HG03280 (cell line): ENCODE data around the gene BLOC1S5.
A peak's percentile ranks its signal among the peaks of the same experiment; 100 is the strongest.

Experiments used
- ATAC-seq: cut with Tn5 transposase; IDR thresholded peaks from one replicate; pipeline ENCODE4 v1.9.1; 2021; ENCODE audit warnings: mild to moderate bottlenecking, moderate library complexity; ENCODE audit not compliant: unreplicated experiment

BLOC1S5 gene

GRCh38 chr6:8082572-8082953, 18.4 kb upstream of the BLOC1S5 start:
- ATAC-seq = no peak

GRCh38 chr6:8080362-8081151, 16.4 kb upstream of the BLOC1S5 start:
- ATAC-seq = no peak

DNA sequence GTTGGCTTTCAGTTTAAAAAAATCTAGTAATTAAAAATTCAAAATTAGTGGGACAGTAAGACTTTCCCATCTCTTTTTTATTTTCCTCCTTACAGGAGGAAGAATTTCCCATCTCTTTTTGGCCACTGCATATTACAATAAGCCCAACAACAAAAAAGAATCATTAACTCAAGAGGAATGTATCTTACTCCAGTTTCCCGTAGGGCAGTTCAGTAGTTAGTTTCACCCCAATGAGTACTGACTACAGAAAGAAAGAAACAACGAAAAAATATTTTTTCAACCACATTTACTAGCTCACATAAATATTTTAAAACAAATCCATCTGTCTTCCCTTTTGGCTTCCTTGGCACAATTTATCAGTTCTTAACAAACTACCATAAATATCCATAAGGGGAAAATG, 14.9 kb upstream of the BLOC1S5 start:
- no peak for ATAC-seq

DNA sequence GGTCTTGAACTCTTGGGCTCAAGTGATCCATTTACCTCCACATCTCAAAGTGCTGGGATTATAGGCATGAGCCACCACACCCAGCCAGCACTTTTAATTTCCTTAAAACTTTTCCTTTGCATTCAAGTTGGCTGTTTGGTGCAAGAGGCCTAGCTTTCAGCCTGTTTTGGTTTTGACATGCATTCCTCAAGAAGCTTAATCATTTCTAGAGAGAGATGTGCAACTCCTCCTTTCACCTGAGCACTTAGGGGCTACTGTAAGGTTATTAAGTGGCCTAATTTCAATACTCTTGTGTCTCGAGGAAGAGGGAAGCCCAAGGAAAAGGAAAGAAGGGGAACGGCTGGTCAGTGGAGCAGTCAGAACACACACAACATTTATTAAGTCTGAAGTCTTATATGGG, 13.8 kb upstream of the BLOC1S5 start:
- no peak for ATAC-seq

DNA sequence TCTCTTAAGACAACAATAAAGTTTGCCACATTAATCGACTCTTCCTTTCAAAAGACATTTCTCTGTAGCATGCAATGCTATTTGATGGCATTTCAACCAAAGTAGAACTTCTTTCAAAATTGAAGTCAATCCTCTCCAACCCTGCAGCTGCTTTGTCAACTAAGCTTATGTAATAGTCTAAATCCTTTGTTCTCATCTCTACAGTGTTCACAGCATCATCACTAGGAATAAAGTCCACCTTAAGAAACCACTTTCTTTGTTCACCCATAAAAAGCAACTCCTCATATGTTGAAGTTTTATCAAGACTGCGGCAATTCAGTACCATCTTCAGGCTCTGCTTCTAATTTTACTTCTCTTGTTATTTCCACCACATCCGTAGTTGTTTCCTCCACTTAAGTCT, 11.5 kb upstream of the BLOC1S5 start:
- ATAC-seq = no peak

DNA sequence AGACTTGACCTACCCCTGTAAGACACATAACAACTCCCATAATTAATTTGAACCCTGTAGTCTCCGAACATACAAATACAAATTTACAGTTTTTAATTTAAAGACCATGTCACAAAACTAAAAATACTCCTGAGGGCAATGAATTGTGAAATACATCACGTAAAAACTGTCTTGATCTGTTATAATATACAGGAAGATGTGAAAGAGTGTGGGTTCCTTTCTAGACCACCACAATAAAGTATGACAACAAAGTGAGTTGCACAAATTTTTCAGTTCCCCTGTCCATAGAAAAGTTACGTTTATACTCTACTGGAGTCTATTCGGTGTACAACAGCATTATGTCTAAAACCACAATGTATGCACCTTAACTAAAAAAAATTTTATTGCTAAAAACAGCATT, 11.0 kb upstream of the BLOC1S5 start:
- ATAC-seq = no peak

GRCh38 chr6:8074213-8074612, 10.0 kb upstream of the BLOC1S5 start:
- no peak for ATAC-seq

DNA sequence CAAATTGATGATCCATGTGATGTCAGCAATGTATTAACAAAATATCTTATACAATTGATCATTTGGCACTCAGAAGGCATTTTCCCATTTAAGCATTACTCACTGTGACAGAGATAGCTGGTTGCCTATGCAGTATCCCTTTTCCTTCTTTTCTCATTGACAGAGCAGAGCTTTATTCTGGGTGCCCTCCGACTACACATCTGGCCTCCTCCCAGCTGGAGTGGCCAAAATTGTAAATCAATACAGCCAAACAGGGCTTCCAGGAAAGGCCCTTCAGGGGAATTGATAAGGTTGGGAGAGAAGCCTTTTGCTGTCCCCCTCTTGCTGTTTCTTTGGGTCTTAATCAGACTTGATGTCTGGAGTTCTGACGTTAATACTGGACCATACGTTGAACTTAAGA, 9.6 kb upstream of the BLOC1S5 start:
- ATAC-seq = no peak

GRCh38 chr6:8070718-8071117, 6.5 kb upstream of the BLOC1S5 start:
- no peak for ATAC-seq

GRCh38 chr6:8069631-8070284, 5.6 kb upstream of the BLOC1S5 start:
- ATAC-seq = no peak

DNA sequence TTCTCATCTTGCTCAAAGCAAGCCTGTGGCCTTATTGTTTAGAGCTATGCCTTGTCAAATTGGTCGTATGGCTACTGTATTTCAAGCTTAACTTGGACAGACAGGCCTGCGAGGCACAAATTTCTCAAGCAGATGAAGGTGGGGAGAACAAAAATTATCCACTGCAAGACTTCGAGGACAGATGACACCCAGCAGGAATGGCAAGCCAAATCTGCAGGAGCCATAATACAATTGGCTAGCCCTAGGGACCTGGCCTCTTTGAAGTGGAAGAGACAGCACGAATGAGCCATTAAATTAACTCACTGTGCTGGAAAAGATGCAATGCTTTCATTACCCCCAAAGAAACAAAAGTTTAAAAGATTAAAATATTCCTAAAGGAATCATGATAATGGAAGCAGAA, 5.0 kb upstream of the BLOC1S5 start:
- ATAC-seq = no peak

- no peak for ATAC-seq
These were observed 1.9 kb upstream of the BLOC1S5 start for GRCh38 chr6:8066108-8066507.

- peak; percentile 48 for ATAC-seq
These were observed 1.3 kb upstream of the BLOC1S5 start for GRCh38 chr6:8065519-8065911.

DNA sequence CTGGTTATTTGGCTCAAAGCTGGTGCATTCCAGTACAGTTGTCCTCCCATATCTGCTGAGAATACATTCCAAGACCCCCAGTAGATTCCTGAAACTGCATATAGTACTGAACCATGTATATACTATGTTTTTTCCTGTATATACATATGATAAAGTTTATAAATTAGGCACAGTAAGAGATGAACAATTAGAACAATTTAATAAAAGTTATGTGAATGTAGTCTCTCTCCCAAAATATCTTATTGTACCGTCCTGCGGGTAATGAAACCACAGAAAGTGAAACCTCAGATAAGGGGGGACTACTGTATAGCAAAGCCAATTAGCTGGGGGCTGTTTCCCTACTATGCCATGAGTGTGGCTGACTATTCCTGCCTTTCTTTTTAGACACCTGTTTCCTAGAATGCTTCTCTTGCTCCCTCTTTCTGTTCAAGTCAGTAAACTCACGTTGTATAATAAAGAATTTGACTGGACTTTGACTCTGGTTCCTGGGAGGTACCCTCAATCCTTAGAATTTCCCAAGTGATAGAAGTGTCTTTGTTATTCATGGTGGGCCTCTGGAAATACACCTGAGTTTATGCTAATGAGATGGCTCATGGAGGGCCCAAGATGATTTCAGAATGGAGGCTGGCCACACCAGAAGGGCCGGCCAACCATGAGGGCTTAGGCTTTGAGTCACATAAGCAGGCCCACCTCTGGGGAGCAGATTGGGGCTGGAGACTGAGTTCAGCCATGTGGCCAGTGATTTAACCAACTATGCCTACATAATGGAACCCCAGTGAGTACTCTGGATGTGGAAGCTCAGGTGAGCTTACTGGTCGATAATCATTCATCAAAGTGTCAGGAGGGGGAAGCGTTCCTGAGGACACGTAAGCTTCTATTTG, 689 bp upstream of the BLOC1S5 start:
- ATAC-seq = no peak

- no peak for ATAC-seq
These were observed 2.5 kb downstream of the BLOC1S5 start for GRCh38 chr6:8061736-8062135.

GRCh38 chr6:8060346-8060745, 3.8 kb downstream of the BLOC1S5 start:
- ATAC-seq = no peak

DNA sequence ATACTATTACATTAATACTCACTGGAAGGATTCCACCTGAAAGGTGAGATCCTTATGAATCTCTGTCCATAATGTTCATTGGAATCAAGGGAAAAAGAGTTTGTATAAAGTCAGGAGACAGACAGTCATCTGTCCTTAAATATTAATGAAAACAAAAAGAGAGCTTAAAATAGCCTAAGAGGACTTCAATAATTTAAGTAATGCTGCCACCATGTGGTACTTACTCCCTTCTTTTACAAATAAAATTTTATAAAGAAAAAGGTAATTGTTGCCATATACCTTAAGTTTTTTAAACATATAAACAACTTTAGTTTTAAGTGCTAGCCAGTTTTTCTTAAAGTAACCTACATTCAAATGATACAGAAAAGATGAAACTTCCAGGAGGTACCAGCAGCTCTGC, 5.1 kb downstream of the BLOC1S5 start:
- no peak for ATAC-seq

DNA sequence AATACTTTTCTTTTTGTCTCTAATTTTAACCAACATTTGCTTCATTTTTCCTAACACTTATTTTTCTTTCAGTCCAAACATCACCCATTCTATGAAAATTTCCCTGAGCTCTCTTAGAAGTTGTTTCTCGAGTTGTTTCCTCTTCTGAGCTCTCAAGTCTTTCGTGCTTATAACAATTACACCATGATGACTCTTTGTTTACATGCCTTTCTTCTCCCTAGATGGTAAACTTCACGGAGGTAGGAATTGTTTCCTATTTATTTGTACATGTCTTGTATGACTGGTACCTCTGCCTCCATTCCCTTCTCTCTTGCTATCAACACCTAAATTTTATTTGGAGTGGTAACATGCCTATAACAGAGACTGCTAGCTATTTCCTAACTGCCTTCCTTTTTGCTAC, 6.4 kb downstream of the BLOC1S5 start:
- ATAC-seq = no peak

- ATAC-seq = no peak
These were observed 6.9 kb downstream of the BLOC1S5 start for GRCh38 chr6:8057263-8057662.

DNA sequence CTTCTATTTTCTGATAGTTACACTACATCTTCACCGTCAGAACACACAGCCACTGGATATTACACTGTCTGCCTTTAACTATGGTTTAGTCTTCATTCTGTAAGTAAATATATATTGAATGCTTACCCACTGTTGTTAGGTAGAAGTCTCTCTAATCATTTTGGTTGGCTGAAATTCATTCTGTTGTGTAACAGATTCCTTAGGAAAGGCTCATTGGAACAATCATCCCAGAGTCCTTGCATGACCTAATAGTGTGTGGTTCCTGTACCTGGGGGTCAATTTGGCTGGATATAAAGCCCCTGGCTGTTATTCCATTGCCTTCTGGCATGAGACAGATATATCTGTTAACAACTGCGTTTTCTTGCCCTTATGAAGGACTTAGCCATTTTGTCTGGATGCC, 9.9 kb downstream of the BLOC1S5 start:
- ATAC-seq = no peak

DNA sequence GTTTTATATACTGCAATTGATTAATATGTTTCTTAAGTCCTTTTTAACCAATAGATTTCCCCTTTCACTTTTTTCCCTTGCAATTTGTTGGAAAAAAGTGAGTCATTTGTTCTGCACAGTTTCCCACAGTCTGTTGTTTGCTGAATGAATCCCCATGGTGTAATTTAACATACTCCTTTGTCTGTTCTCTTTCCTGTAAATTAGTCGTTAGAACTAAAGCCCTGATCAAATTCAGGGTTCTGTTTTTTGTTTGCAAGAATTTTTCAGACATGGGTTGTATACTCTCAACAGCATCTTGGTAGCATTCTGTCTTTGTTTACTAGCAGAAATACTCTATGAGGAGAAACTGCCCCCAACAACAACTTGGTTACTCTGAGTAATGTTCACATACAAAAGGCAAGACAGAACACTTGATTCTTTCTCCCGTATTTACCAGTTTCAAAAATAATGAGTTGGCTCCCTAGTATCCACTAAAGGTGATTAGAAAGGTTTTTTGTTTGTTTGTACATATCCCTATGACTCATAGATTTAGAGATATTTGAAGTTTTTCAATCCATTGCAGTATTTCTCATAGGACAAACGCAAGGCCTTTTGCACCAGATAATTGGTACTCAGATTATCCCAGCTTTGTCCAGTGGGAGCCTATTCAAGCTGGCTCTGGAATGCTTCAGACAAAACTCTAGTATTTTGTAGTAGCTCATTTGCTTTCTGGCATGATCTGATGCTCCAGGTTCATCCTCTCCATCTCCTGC, 16.5 kb downstream of the BLOC1S5 start:
- ATAC-seq = no peak
